ENCODE measurements around the gene SLC9A9. TPM values are rescaled to one million over a fixed set of nuclear protein-coding genes. Genes with fewer than 3 reads are reported as not detected.

SLC9A9 gene
- total and polyA plus RNA-seq, 2 donors (not counting 1 experiment from before 2014, with no cell fraction given) = 14.3 to 74.0 TPM

- Histone ChIP-seq H3K9me3 (ENCODE audit: control insufficient read depth, insufficient read depth, low read depth, low read length) (no peaks in the 10 kb centered on the region), H4K20me1 (ENCODE audit: control insufficient read depth, extremely low read depth, insufficient read depth, low read length) (no peaks in the 10 kb centered on the region), H3K9ac (ENCODE audit: insufficient read depth, low read length) (no peak overlapping the region), H3K36me3 (ENCODE audit: control insufficient read depth, insufficient read depth, low read length) (no peaks in the 10 kb centered on the region), H3K27ac (ENCODE audit: insufficient read depth, low read length) (no peak overlapping the region), H3K79me2 (ENCODE audit: control insufficient read depth, insufficient read depth, low read length) (no peaks in the 10 kb centered on the region), H3K4me1 (ENCODE audit: control insufficient read depth, extremely low read depth, insufficient read depth, low read length) (no peaks in the 10 kb centered on the region), H2AFZ (ENCODE audit: low read length) (no peak overlapping the region), H3K27me3 (ENCODE audit: control insufficient read depth, insufficient read depth, low read length) (no peaks in the 10 kb centered on the region), H3K4me3 (replicated peaks in 1 of 4; ENCODE audit: control extremely low read depth in 1 of 4, insufficient read depth in 1 of 4, low read depth in 3 of 4, low read length in 4 of 4) (no peak overlapping the region), H3K4me2 (ENCODE audit: extremely low read depth, insufficient read depth, low read length) (no peak overlapping the region)
- DNase-seq (ENCODE audit: low read depth in 2 of 2) = peak in 1 of 2 donors; percentile 54
- TF ChIP-seq EZH2 (IDR thresholded peaks at IDR 0.05; ENCODE audit: low read length, missing control alignments) = no peak
- no peak for TF ChIP-seq CTCF (conservative IDR thresholded peaks at IDR 0.05 in 1 of 2, IDR thresholded peaks at IDR 0.05 in 1 of 2; ENCODE audit: low read depth in 1 of 2, low read length in 2 of 2)
Observed at GRCh38 chr3:143362115-143362991, 485.9 kb downstream of the SLC9A9 start.

DNA sequence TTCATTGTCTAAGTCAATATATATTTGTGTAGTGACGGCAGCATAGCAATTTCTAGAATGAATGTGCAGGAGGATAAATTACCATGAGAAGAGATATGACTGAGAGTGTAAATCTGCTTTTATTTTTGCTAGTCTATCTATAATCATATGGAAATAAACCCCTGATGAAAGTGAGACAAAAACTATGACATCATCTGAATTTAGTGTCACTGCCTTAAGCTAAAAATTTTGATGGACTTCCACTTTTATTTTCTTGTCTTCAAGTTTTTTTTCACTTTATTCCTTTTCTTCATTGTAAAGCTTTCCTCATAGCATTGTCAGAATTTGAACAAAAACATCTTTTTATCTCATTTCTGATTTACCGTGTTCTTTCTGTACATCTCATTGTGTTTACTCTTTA is 486.7 kb downstream of the SLC9A9 start:
- no peaks in the 10 kb centered on the region for H3K27me3 ChIP-seq (ENCODE audit: control insufficient read depth, insufficient read depth, low read length)
- H3K4me1 ChIP-seq (ENCODE audit: control insufficient read depth, extremely low read depth, insufficient read depth, low read length) = no peaks in the 10 kb centered on the region
- TF ChIP-seq EZH2 (IDR thresholded peaks at IDR 0.05; ENCODE audit: low read length, missing control alignments) (no peak), CTCF (conservative IDR thresholded peaks at IDR 0.05 in 1 of 2, IDR thresholded peaks at IDR 0.05 in 1 of 2; ENCODE audit: low read depth in 1 of 2, low read length in 2 of 2) (no peak)
- DNase-seq (ENCODE audit: low read depth in 2 of 2) = no peak
- H3K9ac ChIP-seq (ENCODE audit: insufficient read depth, low read length) = no peak overlapping the region
- H2AFZ ChIP-seq (ENCODE audit: low read length) = no peak overlapping the region
- H3K4me2 ChIP-seq (ENCODE audit: extremely low read depth, insufficient read depth, low read length) = no peak overlapping the region
- no peak overlapping the region for H3K4me3 ChIP-seq (replicated peaks in 1 of 4; ENCODE audit: control extremely low read depth in 1 of 4, insufficient read depth in 1 of 4, low read depth in 3 of 4, low read length in 4 of 4)
- no peaks in the 10 kb centered on the region for H3K9me3 ChIP-seq (ENCODE audit: control insufficient read depth, insufficient read depth, low read depth, low read length)
- no peaks in the 10 kb centered on the region for H4K20me1 ChIP-seq (ENCODE audit: control insufficient read depth, extremely low read depth, insufficient read depth, low read length)
- no peaks in the 10 kb centered on the region for H3K79me2 ChIP-seq (ENCODE audit: control insufficient read depth, insufficient read depth, low read length)
- H3K27ac ChIP-seq (ENCODE audit: insufficient read depth, low read length) = no peak overlapping the region
- H3K36me3 ChIP-seq (ENCODE audit: control insufficient read depth, insufficient read depth, low read length) = no peaks in the 10 kb centered on the region

DNA sequence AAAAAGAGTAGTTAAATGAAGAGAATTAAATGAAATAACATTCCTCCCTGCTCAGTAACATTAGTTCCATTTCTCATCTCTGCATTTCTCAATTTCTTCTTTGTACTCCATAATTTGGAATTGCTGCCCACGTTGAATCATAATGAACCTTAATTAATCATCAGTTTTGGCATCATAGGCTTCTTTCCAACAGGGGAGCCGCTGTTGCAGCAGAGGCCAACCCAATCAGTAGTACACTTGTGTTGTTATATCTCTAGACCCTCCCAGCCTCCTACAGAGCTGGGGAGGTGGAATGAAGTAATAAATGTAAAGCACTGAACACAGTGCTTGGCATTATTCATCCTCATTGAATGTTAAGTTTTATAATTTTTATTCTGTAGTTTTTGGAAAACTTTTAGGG is 488.0 kb downstream of the SLC9A9 start:
- H3K9me3 ChIP-seq (ENCODE audit: control insufficient read depth, insufficient read depth, low read depth, low read length) = no peaks in the 10 kb centered on the region
- no peak overlapping the region for H2AFZ ChIP-seq (ENCODE audit: low read length)
- H4K20me1 ChIP-seq (ENCODE audit: control insufficient read depth, extremely low read depth, insufficient read depth, low read length) = no peaks in the 10 kb centered on the region
- no peaks in the 10 kb centered on the region for H3K36me3 ChIP-seq (ENCODE audit: control insufficient read depth, insufficient read depth, low read length)
- H3K27ac ChIP-seq (ENCODE audit: insufficient read depth, low read length) = no peak overlapping the region
- H3K4me2 ChIP-seq (ENCODE audit: extremely low read depth, insufficient read depth, low read length) = no peak overlapping the region
- peak; percentile 66 for DNase-seq (ENCODE audit: low read depth in 2 of 2)
- H3K4me1 ChIP-seq (ENCODE audit: control insufficient read depth, extremely low read depth, insufficient read depth, low read length) = no peaks in the 10 kb centered on the region
- H3K9ac ChIP-seq (ENCODE audit: insufficient read depth, low read length) = no peak overlapping the region
- TF ChIP-seq EZH2 (IDR thresholded peaks at IDR 0.05; ENCODE audit: low read length, missing control alignments) (no peak), CTCF (conservative IDR thresholded peaks at IDR 0.05 in 1 of 2, IDR thresholded peaks at IDR 0.05 in 1 of 2; ENCODE audit: low read depth in 1 of 2, low read length in 2 of 2) (no peak)
- H3K4me3 ChIP-seq (replicated peaks in 1 of 4; ENCODE audit: control extremely low read depth in 1 of 4, insufficient read depth in 1 of 4, low read depth in 3 of 4, low read length in 4 of 4) = no peak overlapping the region
- no peaks in the 10 kb centered on the region for H3K79me2 ChIP-seq (ENCODE audit: control insufficient read depth, insufficient read depth, low read length)
- H3K27me3 ChIP-seq (ENCODE audit: control insufficient read depth, insufficient read depth, low read length) = no peaks in the 10 kb centered on the region

Data from fibroblast of lung (primary cell).